Ovary (tissue), 9 donors: ENCODE results near the gene ZNF501. TPM values are rescaled to one million over a fixed set of nuclear protein-coding genes. Genes with fewer than 3 reads are reported as not detected.

Experiments used
- DNase-seq, 5 donors: peaks; one replicate each; pipeline ENCODE4 v3.0.0-alpha.2; 2019 to 2020
- H3K27ac ChIP-seq, 2 donors: fragments of 200-600 bp; one replicate each; pipeline versions ENCODE4 v1.5.1 to v1.8.0; 2019 to 2022
- H3K27me3 ChIP-seq: fragments of 200-600 bp; one replicate; pipeline ENCODE4 v1.8.0; 2022
- H3K36me3 ChIP-seq: fragments of 200-600 bp; sonication (generic); one replicate; pipeline ENCODE4 v1.5.1; 2019
- H3K4me1 ChIP-seq: one replicate; pipeline ENCODE4 v1.8.1; 2013; ENCODE audit warnings: mild to moderate bottlenecking, moderate library complexity; ENCODE audit not compliant: insufficient read depth
- H3K4me3 ChIP-seq: fragments of 200-600 bp; sonication (generic); one replicate; pipeline ENCODE4 v1.5.1; 2017
- H3K9me3 ChIP-seq, 2 donors: fragments of 200-600 bp in 1 of 2; sonication (generic) in 1 of 2; one replicate each; pipeline versions ENCODE4 v1.5.1 to v1.8.1; 2013 to 2019; ENCODE audit warnings: mild to moderate bottlenecking in 1 of 2, moderate library complexity in 1 of 2
- EP300 ChIP-seq: sonication (generic); formaldehyde crosslinking; IDR thresholded peaks from one replicate; pipeline ENCODE4 v1.6.1; 2017; ENCODE audit warnings: antibody characterized with exemption
- POLR2A ChIP-seq: fragments of 450-650 bp; IDR thresholded peaks from one replicate; pipeline ENCODE4 v1.6.1; 2017; ENCODE audit warnings: antibody characterized with exemption, mild to moderate bottlenecking, moderate library complexity
- WGBS, 3 donors: extraction: QIAGEN DNeasy Blood & Tissue Kit in 1 of 3; methylation state at CpG; one replicate each; pipeline versions ENCODE4 v1.1.5 to v1.1.7; 2013 to 2017; 5-methylcytosine and 5-hydroxymethylcytosine counted together
- intact Hi-C, 4 donors: fragments of 100-400 bp; cut with DNase I; formaldehyde crosslinking; loops; one replicate each; pipeline versions ENCODE4 v1.11.0 to v1.15.1; 2022 to 2023
- polyA plus RNA-seq, 2 donors: library from polyadenylated mRNA; stranded (reverse); fragments of 200-250 nt in 1 of 2; fragments of 350-450 nt in 1 of 2; fragmentation: Illumina TruSeq in 1 of 2; extraction: RNeasy Lipid Tissue Mini Kit (QIAGEN cat#74804) in 1 of 2; gene quantifications; one replicate each; pipeline ENCODE4 v1.2.3, GENCODE V29; 2013 to 2014
- total RNA-seq, 7 donors: library from RNA; depleted of rRNA in 2 of 7; stranded (reverse); fragments of >200 nt in 2 of 7; fragmentation: NEBNext Ultra II Directional in 3 of 7; extraction: Animal tissue kit (Norgen Biotek cat#: 25700) in 3 of 7; gene quantifications; one replicate each; pipeline versions ENCODE4 v1.1.0 to v1.2.4, GENCODE V29; 2016 to 2023
- TF ChIP-seq, protein P1 (sequence below), 3 donors: fragments of 450-650 bp in 2 of 3; fragments of 200-600 bp in 1 of 3; IDR thresholded peaks; one replicate each; pipeline versions ENCODE4 v1.5.1 to v1.8.0; 2016 to 2022; ENCODE audit warnings: antibody characterized with exemption in 3 of 3, mild to moderate bottlenecking in 1 of 3
- donor health status: DM: no; HTN: no; CAD: no; lungs with moderate emphysema.
- donor health status: DM: no; HTN: no; CAD: no.
- donor health status: Bipolar disorder and iron deficiency.
- donor health status: DM: yes; HTN: yes; CAD: no.
- donor health status: DM: no; HTN: no; CAD: no.
- donor health status: DM: yes; HTN: yes; CAD: no.

The ZNF501 gene
- total and polyA plus RNA-seq, 9 donors, result 2.0 to 9.0 (median 4.9) TPM

DNA sequence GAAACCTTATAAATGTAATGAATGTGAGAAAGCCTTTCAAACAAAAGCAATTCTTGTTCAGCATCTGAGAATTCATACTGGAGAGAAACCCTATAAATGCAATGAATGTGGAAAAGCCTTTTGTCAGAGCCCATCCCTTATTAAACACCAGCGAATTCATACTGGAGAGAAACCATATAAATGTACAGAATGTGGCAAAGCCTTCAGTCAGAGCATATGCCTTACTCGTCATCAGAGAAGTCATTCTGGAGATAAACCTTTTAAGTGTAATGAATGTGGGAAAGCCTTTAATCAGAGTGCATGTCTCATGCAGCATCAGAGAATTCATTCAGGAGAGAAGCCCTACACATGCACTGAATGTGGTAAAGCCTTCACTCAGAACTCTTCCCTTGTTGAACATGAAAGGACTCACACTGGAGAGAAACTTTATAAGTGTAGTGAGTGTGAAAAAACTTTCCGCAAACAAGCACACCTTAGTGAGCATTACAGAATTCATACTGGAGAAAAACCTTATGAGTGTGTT is 5.3 kb downstream of the ZNF501 start:
- no peaks in the 10 kb centered on the region for H3K27me3 ChIP-seq
- no peak for DNase-seq
- no peak for TF ChIP-seq POLR2A
- no peak for TF ChIP-seq EP300
- TF ChIP-seq, protein P1, sequence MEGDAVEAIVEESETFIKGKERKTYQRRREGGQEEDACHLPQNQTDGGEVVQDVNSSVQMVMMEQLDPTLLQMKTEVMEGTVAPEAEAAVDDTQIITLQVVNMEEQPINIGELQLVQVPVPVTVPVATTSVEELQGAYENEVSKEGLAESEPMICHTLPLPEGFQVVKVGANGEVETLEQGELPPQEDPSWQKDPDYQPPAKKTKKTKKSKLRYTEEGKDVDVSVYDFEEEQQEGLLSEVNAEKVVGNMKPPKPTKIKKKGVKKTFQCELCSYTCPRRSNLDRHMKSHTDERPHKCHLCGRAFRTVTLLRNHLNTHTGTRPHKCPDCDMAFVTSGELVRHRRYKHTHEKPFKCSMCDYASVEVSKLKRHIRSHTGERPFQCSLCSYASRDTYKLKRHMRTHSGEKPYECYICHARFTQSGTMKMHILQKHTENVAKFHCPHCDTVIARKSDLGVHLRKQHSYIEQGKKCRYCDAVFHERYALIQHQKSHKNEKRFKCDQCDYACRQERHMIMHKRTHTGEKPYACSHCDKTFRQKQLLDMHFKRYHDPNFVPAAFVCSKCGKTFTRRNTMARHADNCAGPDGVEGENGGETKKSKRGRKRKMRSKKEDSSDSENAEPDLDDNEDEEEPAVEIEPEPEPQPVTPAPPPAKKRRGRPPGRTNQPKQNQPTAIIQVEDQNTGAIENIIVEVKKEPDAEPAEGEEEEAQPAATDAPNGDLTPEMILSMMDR (IDR thresholded peaks at IDR 0.05), result no peak
- 95 to 98% (median 97%) methylated on average over 3 of the region's 3 CpGs for WGBS, 3 donors
- H3K4me1 ChIP-seq, result no peaks in the 10 kb centered on the region
- H3K27ac ChIP-seq, result no peak overlapping the region
- no peak overlapping the region for H3K4me3 ChIP-seq
- H3K36me3 ChIP-seq, result no peaks in the 10 kb centered on the region
- H3K9me3 ChIP-seq, result peaks cover 6 to 28% of the 10 kb centered on the region in 2 donors
- intact Hi-C loops, result no loop called here

DNA sequence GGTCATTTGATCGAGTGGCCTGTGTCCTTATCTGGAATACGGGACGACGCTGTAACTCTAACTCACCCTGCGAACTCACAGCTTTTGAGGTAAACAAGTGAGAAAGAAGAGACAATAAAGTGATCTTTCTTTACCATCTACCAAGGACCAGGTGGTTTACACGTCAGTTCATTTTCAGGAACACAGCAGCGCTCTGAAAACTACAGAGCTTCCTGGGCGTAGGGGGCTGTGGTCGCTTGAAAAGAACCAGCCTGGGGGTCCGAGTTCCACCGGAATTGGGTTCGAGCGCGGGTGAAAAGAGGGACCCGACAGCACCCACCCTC is 31.6 kb downstream of the ZNF501 start:
- Histone ChIP-seq H3K9me3 (peaks cover 0 to 4% of the 10 kb centered on the region in 2 donors), H3K27ac (no peak overlapping the region), H3K36me3 (no peaks in the 10 kb centered on the region), H3K4me3 (peak overlapping the region; percentile 87), H3K4me1 (peaks cover 3% of the 10 kb centered on the region), H3K27me3 (no peaks in the 10 kb centered on the region)
- TF ChIP-seq, protein P1 (IDR thresholded peaks at IDR 0.05), result no peak
- TF ChIP-seq EP300 (no peak), POLR2A (no peak)
- 1 to 2% (median 2%) methylated on average over 15 of the region's 15 CpGs for WGBS, 3 donors
- no peak for DNase-seq
- intact Hi-C loops, result no loop called here

DNA sequence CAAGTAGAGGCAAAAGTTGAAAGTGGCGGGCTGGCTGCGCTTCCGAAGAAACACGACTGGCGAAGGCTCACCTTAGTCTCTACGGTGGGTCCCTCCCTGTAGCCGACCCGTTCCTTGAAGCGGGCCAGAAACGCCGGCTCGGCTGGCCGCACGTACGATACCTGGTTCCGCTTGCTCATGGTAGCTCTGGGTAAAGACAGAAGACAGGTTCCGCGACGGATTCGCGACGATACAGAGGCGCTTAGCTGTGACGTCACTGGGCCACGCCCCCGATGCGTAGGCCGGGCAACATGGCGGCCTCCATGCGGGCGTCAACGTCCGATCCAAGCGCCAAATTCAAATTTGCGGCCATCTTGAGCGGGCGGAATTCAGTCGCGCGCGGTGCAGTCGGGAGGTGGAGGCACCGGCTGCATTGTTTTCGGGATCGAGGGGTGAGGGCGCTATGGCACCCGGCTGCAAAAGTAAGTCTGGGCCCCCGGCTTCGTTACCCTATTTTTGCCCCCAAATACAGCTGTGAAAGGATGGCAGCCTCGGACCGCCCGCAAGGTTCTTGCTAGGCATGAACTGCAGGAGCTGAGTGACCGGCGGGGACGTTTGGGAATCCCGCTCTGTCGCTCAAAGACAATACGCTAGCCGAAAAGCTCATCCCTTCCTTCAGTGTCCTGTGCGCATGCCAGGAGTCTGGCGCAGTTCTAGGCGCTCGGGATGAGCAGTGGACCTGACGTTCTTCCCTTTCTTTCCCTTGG is 32.2 kb downstream of the ZNF501 start, which contains the start of the genes KIAA1143 and KIF15:
Gene KIAA1143, minus strand, starts transcription at position 196 of the 746 bp plus-strand sequence. Its CDS starts 17 bp downstream, at position 179.
Gene KIF15, plus strand, starts transcription at position 371 of the 746 bp plus-strand sequence. Its CDS starts 72 bp downstream, at position 443.
- DNase-seq, result peak; percentile 94 to 98 (median 97)
- 1 to 2% (median 2%) methylated on average over 62 to 64 of the region's 64 CpGs for WGBS, 3 donors
- intact Hi-C loops, result no loop called here

DNA sequence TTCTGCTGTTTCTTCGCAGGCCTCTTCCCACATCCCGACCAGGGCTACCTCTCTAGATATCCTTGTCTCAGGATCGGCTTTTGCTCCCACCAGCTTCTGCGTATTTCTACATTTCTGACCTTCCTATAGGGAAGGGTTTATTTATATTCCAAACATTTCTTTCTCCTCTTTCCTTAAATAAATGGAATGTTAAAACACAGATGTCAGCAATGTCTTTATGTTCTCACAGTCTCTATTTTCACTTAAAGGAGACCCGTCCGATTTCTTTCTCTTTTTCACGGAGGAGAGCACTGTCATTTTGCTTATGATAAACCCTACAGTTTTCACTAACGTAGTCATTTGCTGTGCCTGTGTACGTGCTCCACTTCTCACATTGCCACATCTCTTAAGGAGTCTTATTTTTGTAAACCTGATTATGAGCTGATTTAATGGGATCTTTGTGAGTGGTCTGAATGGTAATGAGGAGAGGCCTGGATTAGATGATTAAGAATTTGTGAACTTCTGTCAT is 32.8 kb downstream of the ZNF501 start:
- H3K27me3 ChIP-seq, result no peaks in the 10 kb centered on the region
- TF ChIP-seq POLR2A, result no peak
- TF ChIP-seq EP300, result no peak
- TF ChIP-seq, protein P1 (IDR thresholded peaks at IDR 0.05), result no peak
- H3K4me1 ChIP-seq, result peaks cover 3% of the 10 kb centered on the region
- no peak overlapping the region for H3K27ac ChIP-seq
- DNase-seq, result no peak
- H3K4me3 ChIP-seq, result peak overlapping the region; percentile 87
- no peaks in the 10 kb centered on the region for H3K36me3 ChIP-seq
- intact Hi-C loops, result no loop called here
- 1 to 3% (median 1%) methylated on average over 9 of the region's 9 CpGs for WGBS, 3 donors
- peaks cover 0 to 4% of the 10 kb centered on the region in 2 donors for H3K9me3 ChIP-seq

More for the DNA sequence above, 32.2 kb downstream of the ZNF501 start, which contains the start of the genes KIAA1143 and KIF15:
- Histone ChIP-seq H3K27me3 (no peaks in the 10 kb centered on the region), H3K27ac (no peak within 1 kb of the TSS), H3K4me1 (peaks cover 3% of the 10 kb centered on the region), H3K9me3 (peaks cover 0 to 4% of the 10 kb centered on the region in 2 donors), H3K36me3 (no peaks in the 10 kb centered on the region), H3K4me3 (peak within 1 kb of the TSS; percentile 87)
- TF ChIP-seq, protein P1 (IDR thresholded peaks at IDR 0.05), result no peak
- TF ChIP-seq POLR2A, result peak; percentile 44
